DMS 273 (cell line): ENCODE results near the gene PCED1B.
A peak's percentile ranks its signal among the peaks of the same experiment; 100 is the strongest.

Experiments used
- DNase-seq: peaks from one replicate; lab custom pipeline; 2025; ENCODE audit not compliant: unreplicated experiment; lab: John Stamatoyannopoulos, UW

Gene PCED1B

DNA sequence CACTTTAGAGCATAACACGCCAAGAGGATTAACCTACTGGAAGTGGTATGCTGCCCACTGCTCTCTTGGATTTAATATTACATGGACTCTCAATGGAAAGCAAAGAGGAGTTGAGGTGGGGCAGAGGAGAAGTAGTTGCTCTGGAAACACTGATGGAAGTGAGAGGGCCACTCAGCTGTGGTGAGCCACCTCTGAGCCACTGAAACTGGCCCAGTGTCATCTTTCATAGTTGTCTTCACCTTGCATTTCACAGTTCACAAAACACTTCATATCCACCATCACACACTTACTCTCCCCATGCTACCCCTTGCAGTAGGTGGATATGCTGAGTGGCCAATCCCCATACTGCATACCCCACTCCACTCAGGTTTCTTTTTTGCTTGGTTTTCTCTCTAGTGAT, 12.2 kb upstream of the PCED1B start:
- DNase-seq: no peak

DNA sequence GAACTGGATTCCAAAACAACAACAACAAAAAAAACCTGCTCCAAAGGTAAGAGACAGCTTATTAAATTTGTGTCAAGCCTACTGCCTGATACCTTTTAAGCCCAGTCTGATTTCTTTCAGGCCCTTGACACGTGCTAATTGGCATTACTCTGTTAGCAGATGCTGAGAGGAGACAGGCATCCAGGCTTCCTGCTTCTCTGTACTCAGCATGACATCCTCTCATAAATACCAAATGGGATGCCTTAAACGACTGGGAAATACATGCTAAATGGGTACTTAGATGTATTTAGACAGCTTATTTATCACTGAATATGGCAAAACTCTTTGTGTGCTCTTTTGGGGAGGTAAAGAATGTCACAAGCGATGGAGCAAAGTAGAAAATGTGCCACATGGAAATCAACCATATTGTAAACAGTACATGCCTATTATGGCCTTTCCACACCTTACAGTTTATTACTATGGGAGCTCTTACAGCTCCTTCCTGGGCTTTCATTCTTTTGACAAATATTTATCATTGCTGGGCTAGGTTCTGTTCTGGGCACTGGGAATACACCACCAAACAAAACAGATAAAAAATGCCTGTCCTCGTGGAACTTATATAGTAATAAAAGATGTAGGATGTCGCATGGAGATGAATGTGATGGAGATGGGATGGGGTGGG, 11.5 kb upstream of the PCED1B start:
- peak; percentile 7 for DNase-seq

DNA sequence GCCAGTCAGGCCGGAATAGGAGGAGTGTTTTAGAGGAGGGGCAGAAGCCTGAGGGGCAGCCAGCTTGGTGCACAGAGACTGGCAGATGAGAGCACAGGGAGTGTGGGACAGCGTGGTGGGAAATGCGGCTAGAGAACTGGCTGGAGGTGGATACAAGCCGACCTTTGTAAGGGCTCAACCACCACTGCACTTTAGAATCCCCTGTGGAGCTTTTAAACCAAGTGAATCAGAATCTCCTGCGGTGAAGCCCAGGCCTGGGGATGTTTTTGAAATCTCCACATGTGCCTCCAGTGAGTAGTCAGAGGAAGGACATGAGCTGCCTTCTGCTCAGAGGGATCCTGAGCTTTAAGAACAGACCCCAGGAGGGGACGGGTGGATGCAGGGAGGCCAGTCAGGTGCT, 10.9 kb upstream of the PCED1B start:
- DNase-seq: no peak

DNA sequence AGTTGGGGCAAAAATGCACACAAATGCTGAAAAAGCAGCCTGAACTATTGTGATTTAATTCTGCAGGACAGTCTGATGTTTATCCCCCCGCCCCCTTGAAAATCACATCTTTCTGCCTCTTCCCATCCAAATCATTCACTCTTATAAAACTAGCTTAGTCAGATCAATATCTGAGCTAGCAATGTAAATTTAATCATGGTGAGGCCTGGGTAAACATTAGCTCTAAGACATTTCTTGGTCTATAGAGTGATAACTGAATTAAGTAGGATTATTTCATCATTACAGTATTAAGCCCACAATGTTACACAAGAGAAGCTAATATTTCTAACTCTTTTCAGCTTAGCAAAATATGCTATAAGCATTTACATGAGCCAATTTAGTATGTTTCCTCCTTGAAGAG, 9.1 kb upstream of the PCED1B start:
- DNase-seq: no peak

DNA sequence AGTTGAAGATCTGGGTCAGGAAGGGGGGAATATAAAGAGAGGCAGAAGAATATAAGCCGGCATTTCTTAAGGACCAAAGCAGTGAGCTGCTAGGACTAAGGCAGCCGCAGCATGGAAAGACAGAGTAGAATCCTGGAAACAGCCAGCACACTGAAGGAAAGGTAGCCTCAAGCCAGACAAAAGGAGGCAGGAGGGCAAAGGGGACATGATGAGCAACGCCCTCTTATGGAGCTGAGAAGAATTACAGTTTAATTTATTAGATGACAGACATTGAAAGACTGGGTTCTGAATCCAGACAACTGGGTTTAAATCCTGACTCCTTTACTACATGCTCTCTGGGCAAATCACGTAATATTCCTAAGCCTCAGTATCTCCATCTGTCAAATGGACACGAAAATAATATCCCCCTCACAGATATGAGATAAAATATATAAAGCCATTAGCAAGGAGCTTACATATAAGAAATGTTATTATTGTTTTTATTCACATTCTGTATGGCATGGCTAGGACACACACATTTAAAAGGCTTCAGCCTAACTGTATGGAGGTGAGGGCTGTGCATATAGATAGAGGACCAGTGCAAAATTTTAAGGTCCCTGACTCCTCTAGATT, 8.1 kb upstream of the PCED1B start:
- DNase-seq: peak; percentile 38

DNA sequence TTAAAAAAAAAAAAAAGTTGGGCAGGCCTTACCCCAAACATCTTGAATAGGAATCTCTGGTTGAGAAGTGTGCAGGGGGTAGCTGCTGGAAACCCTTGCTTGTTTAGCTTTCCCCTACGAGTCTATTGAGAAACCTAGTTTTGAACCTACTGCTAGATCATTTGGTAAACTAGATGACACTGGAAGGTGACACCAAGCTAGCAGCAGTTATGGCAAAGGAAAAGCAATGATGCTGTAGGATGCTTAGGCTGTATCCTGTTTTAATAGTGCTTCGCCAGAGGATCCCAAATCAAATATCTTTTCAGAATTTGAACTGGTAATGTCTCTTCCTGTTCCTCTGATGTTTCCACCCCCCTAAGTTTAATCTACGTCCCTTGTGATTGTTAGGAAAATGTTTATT, 5.5 kb upstream of the PCED1B start:
- DNase-seq: no peak

DNA sequence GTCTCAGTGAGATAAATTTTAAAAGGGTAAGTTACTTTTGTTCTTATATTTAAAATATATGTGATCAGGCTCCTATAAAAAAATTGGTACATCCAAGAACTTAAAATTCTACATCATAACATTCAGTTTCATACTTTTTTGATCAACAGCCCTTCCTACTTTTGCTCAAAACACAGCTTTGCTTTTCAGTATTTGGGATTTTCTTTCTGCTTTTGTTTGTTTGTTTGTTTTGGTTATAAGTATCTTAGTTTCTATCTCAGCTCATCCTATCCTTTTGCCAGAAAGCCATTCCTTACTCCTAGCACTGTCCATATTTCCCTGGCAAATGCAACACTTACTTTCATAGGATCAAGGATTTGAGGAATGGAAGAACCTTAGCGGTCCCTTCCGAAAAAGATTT, 4.7 kb upstream of the PCED1B start:
- no peak for DNase-seq

DNA sequence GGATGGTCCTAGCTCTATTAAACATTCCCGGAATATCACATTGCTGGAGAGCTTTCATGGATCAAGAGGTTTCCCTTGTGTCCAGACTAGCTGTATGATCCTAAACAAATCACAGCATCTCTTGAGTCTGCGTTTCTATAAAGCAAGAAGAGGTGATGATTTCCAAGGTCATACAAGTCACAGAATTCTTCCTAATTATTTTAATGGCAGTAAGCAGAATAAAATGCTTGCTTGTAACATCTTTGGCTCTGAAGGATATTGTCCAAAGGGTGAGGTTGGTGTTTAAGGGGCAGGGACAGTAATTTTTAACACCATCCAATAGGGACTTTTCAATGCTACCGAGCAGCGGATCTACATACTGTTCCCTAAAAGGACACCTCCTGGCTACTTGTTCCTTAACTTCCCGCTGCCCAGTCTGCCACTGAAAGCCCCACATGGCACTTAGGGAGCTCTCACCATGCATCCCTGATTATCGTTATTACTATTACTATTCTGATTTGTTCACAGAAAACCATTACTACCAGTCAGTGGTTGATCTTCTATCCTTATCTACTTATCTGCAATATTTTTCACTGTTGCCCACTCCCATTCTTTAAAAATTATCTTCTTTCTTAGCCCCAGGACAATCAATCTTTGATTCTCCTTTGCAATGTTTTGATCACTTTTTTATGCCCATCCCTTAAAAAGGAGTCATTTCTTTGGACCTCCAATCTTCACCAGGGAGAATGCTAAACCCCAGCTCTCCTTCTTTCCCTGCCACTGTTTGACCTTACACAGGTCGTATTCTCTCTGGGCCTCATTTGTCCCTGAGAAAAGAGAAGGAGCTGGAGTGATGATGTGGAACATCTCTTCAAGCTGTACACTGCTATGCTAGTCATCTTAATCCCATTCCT, 4.0 kb upstream of the PCED1B start:
- no peak for DNase-seq

DNA sequence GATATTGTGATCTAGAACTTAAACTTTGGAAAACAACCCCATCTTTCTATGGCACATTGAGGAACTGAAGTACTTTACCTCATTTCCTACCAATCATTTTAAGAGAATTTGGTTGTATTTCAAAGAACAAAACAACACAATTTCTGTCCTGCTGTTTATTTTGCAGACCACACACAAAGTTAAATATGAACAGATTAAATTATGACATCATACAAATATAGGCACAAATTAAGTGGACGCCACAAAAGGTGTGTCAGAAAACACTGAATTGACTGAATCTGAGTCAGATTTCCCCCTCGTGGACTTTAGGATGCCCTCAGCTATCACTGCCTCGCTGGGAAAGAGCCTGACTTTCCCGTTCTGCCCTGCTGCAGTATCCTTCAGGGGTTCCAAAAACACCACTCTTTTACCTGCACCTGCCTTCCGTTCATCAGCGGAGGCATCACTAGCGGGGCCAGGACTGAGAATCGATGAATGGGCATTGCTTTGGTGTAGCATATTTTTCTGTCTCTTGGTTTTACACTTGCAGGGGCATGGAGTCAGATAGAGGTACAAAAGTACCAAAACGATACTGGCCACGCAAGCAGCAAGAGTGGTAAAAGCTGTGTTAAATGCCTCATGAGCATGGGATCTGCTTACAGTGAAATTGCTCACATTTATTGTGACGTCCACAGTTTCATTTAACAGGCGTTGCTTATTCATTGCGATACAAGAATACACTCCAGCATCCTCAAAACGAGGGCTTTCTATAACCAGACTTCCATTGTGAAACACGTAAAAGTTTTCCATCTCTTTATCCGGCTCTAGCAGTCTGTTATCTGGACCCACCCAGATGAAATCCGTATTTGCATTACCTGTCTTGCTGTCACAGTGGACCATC, 2.0 kb upstream of the PCED1B start:
- DNase-seq: no peak

DNA sequence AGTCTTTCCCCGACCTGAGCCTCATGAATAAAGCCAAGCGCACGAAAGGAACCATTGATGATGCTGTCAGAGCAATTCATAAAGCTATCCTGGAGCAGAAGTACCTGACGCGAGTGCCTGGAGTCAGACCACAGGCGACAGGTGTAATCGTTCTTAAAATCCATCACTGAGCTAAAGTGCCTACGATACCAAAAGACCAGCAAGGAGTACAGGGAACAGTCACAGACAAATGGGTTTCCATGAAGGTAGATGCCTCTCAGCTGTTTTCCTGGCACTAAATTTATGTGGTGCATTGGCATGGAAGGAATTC, 1.4 kb upstream of the PCED1B start:
- no peak for DNase-seq

DNA sequence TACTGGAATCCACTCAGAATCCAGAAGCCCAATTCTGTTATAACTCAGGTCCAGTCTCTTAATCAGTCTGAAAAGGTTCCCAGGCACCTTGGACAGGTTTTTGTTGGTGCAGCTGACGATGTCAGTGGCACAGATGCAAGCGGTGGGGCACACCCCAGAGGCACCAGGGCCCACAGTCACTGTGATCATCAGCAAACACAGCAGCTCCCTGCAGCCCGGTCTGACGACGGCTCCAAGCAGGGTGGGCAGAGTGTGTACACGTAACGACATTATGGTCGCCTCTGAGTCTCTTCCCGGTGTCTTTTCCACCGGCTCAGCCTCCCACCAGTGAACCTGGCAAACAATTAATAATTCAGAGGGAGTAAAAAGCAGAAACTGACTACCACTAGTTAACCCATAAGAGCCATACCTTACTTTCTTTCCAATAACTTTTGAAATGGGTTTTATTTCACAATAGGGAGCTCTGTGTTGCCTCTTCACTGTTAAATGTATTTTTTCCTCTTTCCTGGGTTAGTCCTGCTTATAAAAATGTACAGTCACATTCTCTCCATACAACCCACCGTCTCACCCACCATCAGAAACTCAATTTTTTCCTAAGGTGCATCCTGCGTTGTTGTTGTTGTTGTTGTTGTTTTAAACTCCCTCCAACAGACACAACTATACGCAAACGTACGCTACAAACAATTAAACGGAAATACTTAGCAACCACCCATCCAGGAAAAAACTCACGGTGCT, 521 bp upstream of the PCED1B start:
- peak; percentile 1 for DNase-seq

DNA sequence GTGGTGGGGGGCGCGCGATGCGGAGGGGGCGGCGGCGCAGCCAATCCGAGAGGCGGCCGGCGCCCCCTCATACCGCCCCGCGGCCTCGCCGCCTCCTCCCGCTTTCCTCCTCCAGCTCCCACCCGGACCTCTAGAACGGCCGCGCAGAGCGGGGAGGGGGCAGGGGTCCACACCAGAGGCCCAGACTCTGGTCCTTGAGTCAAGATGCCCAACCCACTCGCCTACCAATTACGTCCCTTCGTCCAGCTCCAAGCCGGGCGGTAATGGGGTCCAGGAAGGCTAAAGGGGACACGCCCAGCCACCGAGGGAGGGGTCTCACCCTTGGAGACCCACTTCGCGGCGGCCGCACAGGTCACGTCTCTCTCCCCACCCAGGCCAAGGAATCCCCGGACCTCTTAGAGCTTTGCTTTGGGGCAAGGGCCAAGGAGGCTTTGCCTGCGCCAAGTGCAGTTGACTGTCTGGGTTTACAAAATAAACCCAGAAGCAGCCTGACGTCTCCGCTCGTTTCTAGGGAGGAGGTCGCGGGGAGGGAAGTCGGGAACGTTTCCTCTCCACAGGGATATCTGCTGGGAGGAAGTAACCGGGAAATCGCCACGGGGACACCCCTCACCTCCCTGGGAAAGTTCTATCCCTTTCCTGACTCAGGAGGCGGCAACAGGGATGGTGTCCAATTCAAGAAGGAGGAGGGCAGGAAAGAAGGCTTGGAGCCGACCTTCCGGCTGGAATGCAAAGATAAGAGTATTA, 732 bp downstream of the PCED1B start:
- peak; percentile 71 for DNase-seq

DNA sequence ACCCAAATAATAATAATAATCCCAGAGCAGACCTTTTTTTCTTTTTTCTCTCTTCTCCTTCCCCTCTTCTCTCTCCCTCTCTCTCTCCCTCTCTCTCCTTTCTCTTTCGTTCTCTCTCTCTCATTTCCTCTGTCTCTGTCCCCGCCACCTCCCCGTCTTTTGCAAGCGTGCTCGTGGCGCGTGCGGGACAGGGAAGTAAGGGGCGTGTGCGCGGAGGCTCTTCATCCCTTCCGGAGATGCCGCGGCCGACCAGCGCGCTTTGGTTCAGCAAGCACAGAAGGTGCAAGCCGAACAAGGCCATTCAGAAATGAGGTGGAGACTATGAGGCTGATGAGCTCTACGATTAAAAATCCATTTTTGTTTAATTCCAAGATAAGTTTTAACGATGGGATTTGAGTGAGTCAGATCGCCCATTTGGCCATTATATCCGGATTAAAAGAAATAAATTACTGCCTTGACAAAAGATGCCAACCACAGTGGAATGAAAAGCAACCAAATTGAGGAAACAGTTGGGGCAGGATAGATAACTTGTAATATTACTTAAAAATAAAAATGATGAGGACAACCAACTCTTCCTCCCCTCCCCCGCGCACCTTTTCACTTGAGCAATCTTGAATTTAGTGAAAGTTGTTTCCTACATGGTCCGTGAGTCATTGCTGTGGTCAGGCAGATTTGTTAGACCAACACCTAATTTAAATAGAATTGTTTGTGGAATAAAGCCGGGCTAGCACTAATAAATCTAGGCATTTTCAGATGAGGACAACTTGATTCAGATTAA, 1.5 kb downstream of the PCED1B start:
- peak; percentile 57 for DNase-seq

DNA sequence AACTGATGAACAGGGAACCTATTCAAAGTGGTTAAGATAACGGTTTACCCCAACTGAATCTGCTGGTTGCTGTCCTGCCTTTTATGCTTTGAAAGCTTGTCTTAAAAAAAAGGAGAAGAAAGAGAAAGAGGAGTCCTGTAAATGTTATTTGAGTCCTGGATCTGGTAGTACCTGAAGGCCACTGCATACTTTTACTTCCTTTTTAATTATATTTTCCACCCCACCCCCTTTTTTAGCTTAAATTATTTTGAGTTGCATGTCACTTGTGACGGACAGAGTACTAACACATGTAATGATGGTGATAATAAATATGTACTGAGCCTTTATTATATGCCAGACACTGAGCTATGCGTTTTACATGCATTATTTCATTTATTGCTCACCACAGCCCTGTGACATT, 2.9 kb downstream of the PCED1B start:
- no peak for DNase-seq

DNA sequence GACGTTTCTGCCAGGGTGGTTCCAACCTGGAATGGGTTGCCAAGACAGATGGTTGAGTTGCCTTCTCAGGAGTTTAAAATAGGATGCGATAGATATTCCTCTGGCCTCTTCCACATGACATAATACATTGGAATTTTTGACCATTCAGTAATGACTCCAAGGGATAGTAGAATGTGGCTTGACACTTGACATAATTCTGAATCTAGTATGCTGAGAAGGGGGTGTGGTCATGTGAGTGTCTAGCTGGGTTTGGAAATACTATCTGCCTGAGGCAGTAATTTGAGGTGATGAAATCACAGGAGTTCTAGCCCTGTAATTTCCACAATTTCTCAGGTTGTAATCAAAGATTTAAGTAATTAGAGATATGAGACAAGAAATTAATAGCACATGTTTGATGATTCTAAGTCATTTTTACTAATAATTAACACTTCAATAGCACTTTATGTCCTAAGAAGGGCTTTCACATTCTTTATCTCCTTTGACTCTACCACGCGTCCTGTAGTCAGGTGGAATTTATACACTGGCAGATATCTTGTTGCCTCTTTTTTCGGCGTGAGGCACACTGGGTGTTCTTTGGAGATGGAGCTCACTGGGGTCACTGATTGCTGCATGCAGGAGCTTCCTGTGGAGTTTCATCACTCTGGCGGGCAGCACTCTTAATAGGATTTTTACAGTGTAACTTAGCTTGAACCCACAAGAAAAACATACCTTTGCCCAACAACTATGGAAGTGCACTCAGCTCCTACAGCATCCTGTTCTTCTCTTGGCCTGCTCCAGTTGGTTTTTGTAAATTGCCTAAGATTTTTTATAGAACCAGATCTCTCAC, 3.6 kb downstream of the PCED1B start:
- peak; percentile 13 for DNase-seq

DNA sequence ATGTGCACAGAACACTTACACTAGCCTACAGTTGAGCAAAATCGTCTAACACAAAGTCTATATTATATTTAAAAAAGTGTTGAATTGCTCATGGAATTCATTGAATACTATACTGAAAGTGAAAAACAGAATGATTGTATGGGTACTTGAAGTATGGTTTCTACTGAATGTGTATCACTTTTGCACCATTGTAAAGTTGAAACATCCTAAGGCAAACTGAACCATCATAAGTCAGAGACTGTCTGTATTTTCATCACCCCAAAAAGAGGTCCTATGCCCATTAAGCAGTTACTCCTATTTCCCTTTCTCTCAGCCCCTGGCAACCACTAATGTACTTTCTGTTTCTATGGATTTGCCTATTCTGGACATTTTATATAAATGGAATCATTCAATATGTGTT, 4.8 kb downstream of the PCED1B start:
- no peak for DNase-seq

DNA sequence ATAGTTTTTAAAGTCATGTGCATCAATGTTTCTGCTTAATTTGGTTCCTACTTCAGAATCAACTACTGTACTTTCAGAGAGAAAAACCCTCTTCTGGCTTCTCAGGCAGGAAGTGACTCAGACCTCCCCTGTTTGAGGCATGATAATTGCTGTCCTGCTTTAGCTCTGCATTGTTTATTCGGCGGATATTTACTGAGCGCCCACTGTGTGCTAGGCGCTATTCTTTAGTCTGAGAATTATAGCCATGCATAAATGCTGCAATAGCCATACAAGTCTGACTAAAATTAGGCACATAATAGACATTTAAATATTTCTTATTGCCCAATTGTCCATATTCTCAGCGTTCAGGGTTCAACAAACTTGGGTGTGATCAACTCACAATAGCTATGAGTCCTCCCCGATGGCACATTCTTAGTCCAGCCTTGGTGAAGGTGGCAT, 6.4 kb downstream of the PCED1B start:
- DNase-seq: no peak

DNA sequence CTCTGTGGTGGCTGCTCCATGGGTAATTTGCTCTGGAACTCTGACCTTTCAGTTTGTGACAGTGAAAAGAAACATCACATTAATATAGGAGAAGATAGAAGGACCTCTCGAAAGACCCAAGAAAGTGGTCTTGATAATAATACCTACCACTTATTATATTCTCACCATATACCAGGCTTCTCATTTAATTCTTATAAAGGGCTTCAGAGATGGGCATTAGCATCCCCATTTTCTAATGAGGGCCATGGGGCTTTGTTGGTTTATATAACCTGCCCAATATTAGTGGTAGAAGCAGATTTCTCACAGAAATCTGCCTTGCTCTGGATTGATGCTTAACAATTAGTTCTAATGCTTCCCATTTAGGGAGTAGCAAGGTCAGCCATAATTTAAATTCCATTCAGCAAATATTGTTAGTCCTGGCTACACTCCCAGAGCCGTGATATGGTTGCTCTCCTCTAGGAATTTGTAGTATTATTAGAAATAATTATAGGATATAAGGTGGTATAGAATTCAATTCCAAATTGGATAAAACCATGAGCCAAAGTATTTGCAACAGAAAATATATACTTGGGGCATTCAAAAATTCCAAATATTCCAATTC, 7.8 kb downstream of the PCED1B start:
- DNase-seq: no peak
